ENCODE measurements around the gene TRPM5. TPM values are rescaled to one million over a fixed set of nuclear protein-coding genes. Genes with fewer than 3 reads are reported as not detected.

Gene TRPM5
- total RNA-seq, 2 experiments from 2014 or later = not detected

DNA sequence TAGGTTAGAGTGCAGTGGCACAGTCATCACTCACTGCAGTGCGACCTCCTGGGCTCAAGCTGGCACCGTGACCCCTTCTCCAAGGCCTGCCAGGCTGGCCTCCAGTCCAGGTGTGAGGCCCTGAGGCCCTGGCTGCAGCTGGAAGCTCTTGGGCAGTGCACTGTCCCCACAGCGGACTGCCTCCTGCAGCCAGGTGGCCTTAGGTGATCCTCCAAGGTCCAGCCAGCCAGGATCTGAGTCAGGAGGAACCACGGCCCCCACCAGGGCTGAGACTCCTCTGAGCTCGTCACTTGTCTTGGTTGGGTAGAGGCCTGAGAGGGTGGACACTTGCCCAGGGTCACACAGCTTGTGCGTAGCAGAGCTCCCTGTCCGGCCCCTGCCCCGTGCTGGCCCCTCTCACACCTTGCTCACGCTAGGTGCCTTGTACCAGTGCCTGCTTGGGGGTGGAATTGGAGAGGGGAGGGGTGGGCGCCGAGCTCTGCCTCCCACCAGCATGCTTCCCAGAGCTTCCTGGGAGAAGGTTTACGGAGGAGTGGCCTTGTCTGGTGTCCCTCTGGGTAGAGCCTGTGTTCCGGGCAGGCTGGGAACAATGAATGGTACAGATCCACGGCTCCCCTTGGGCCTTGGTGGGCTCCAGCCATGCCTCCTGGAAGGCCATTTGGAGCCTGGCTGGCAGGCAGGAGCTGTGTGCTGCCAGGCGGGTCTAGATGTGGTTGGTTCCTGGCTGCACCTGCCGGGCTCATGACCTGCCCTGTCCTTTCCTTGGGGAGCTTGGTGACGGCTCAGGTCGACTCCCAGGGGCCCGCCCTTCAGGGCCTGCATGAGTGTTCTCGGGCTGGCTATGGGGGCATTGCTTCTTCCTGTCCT is 21.1 kb upstream of the TRPM5 start:
- ATAC-seq (no peak), DNase-seq (no peak)
- Mint-ChIP-seq H3K27me3 (no peaks in the 10 kb centered on the region), H3K27ac (no peak overlapping the region), H3K9me3 (no peaks in the 10 kb centered on the region), H3K4me3 (no peak overlapping the region), H3K36me3 (ENCODE audit: low read depth) (no peaks in the 10 kb centered on the region), H3K4me1 (ENCODE audit: low read depth) (peaks cover 57% of the 10 kb centered on the region)
- intact Hi-C loops (cut with micrococcal nuclease) = no loop called here
- POLR2A ChIA-PET = interaction anchor here (0.8 to 0.9 kb wide), 2 partner anchors 13 to 38 kb away, joined by 3 read pairs; no protein-coding TSS in a partner anchor
- TF ChIP-seq, protein P1, sequence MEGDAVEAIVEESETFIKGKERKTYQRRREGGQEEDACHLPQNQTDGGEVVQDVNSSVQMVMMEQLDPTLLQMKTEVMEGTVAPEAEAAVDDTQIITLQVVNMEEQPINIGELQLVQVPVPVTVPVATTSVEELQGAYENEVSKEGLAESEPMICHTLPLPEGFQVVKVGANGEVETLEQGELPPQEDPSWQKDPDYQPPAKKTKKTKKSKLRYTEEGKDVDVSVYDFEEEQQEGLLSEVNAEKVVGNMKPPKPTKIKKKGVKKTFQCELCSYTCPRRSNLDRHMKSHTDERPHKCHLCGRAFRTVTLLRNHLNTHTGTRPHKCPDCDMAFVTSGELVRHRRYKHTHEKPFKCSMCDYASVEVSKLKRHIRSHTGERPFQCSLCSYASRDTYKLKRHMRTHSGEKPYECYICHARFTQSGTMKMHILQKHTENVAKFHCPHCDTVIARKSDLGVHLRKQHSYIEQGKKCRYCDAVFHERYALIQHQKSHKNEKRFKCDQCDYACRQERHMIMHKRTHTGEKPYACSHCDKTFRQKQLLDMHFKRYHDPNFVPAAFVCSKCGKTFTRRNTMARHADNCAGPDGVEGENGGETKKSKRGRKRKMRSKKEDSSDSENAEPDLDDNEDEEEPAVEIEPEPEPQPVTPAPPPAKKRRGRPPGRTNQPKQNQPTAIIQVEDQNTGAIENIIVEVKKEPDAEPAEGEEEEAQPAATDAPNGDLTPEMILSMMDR (IDR thresholded peaks at IDR 0.05) = no peak
- CTCF ChIA-PET = interaction anchor here (1.3 to 1.7 kb wide), 3 partner anchors 45 to 422 kb away, joined by 3 to 7 read pairs (median 6); partner anchors contain the start of gene TSSC4

DNA sequence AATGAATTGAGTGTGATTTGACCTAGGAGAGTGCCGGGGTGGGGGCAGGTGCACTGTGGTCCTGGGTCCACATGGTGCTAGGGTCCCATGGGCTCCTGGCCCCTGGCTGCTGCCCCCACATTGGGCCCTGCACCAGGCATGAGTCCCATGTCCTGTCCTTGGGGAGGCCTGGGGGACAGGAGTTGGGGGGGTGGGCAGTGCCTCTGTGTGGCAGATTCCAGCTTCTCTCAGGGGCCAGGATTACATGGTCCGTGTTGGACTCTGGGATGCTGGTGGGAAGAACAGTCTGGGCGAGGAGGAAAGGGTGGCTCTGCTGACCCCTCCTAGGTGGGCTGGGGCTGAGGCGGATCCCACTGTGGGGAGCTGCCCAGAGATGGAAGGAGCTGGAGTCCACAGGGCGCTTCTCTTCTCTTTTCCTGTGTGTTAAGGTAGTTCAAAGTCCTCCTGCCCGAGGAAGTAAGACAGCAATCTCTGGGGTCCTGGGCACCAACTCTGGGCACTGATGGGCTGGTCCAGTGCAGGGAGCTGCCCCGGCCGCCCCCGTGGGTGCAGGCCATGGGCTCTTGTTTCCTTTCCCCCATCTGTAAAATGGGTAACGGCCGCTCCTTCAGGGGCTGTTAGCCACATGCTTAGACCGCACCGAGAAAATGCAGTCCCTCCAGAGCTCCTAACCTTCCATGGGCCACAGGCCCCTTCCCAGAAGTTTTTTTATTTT is 20.3 kb upstream of the TRPM5 start:
- TF ChIP-seq, protein P1 (IDR thresholded peaks at IDR 0.05) = no peak
- ChIA-PET CTCF (interaction anchor here (1.7 kb wide), 1 partner anchor 44 kb away, joined by 7 read pairs; no protein-coding TSS in a partner anchor), POLR2A (interaction anchor here (0.8 to 0.9 kb wide), 2 partner anchors 12 to 39 kb away, joined by 3 read pairs; no protein-coding TSS in a partner anchor)
- intact Hi-C loops (cut with micrococcal nuclease) = no loop called here
- peaks cover 57% of the 10 kb centered on the region for H3K4me1 Mint-ChIP-seq (ENCODE audit: low read depth)
- H3K4me3 Mint-ChIP-seq = no peak overlapping the region
- H3K36me3 Mint-ChIP-seq (ENCODE audit: low read depth) = no peaks in the 10 kb centered on the region
- H3K27me3 Mint-ChIP-seq = no peaks in the 10 kb centered on the region
- DNase-seq (no peak), ATAC-seq (no peak)
- no peak overlapping the region for H3K27ac Mint-ChIP-seq
- no peaks in the 10 kb centered on the region for H3K9me3 Mint-ChIP-seq

DNA sequence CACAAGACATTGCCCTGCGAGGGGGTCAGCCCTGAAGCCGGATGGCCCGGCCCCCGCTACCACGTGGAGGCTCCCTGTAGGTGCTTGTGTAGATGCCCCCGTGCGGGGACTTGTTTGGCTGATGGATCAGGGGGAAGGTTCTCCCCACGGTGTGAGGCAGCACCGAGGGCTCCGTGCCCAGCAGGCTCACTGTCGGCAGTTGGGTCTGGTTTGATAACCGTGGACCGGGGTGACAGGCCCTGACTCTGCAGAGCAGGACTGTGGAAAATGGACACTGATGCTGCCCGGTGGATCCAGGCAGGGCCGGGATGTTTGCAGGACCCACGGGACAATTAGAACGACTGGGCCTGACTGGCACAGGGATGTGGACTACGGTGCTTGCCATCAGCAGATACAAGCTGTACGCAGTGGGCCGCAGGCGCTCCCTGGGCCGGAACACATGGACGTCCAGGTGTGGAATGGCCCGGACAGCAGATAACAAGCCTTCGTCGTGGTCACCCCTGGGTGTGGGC is 19.5 kb upstream of the TRPM5 start:
- Mint-ChIP-seq H3K36me3 (ENCODE audit: low read depth) (no peaks in the 10 kb centered on the region), H3K4me3 (no peak overlapping the region), H3K9me3 (no peaks in the 10 kb centered on the region), H3K4me1 (ENCODE audit: low read depth) (peaks cover 60% of the 10 kb centered on the region), H3K27ac (no peak overlapping the region), H3K27me3 (no peaks in the 10 kb centered on the region)
- TF ChIP-seq, protein P1 (IDR thresholded peaks at IDR 0.05) = no peak
- CTCF ChIA-PET = interaction anchor here (1.7 kb wide), 1 partner anchor 43 kb away, joined by 7 read pairs; no protein-coding TSS in a partner anchor
- DNase-seq = no peak
- intact Hi-C loops (cut with micrococcal nuclease) = no loop called here
- POLR2A ChIA-PET = no interaction called here
- no peak for ATAC-seq

DNA sequence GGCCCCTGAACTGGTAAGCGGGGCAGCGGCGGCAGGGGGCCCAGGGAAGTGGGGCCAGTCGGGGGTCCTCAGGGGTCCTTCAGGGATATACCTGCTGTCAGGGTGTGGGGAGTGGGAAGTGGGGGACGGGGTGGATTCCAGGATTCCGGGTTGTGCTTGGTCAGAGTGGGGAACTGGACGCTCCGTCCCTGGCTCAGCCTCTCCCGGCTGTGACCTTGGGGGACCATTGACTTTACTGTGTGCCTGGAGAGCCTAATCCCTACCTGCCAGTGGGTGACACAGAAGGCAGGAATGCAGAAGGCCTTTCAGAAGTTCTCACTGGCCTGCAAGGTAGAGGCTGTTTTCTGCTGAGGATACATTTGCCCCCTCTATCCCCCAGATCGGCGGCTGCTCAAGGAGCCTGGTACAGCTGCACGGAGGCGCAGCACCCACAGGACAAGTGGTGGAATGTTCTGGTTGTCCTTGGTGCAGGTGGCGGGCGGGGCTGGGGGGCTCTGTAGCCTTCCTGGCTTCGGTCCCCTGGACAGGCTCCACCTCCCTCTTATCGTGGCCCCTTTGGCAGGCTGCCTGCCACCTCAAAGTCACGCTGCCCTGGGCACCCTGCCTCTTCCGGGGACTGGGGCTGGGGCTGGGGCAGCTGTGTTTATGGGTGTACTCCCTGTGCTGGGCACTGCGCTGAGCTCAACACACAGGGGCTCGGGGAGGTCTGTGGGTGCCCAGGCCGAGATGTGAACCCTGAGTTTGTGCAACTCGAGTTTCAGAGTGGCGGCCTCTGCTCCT is 18.9 kb upstream of the TRPM5 start:
- Mint-ChIP-seq H3K4me1 (ENCODE audit: low read depth) (peaks cover 61% of the 10 kb centered on the region), H3K27me3 (no peaks in the 10 kb centered on the region), H3K4me3 (no peak overlapping the region), H3K9me3 (no peaks in the 10 kb centered on the region), H3K27ac (no peak overlapping the region), H3K36me3 (ENCODE audit: low read depth) (no peaks in the 10 kb centered on the region)
- POLR2A ChIA-PET = no interaction called here
- no peak for ATAC-seq
- intact Hi-C loops (cut with micrococcal nuclease) = no loop called here
- CTCF ChIA-PET = no interaction called here
- TF ChIP-seq, protein P1 (IDR thresholded peaks at IDR 0.05) = no peak
- DNase-seq = no peak

All from activated CD8-positive, alpha-beta T cell treated with anti-CD3 and anti-CD28 coated beads for 36 hours (primary cell).